PC-3 (cell line): ENCODE measurements around the gene CSNK1E.

Experiments
- CTCF ChIP-seq: fragments of 300-600 bp; sonication (generic); conservative IDR thresholded peaks from 2 replicates; pipeline ENCODE4 v1.5.1; 2017; ENCODE audit warnings: antibody characterized with exemption, low read depth, mild to moderate bottlenecking, low read length
- EZH2 ChIP-seq: fragments of 300-600 bp; sonication (generic); IDR thresholded peaks from one replicate; pipeline ENCODE4 v1.6.1; 2017; ENCODE audit warnings: antibody characterized with exemption, mild to moderate bottlenecking, low read length; ENCODE audit not compliant: unreplicated experiment
- EZH2phosphoT487 ChIP-seq: fragments of 300-600 bp; sonication (generic); IDR thresholded peaks from 2 replicates; pipeline ENCODE4 v1.6.1; 2018; ENCODE audit warnings: mild to moderate bottlenecking, antibody characterized with exemption, low read length, borderline replicate concordance

- TF ChIP-seq EZH2 (no peak), CTCF (no peak), EZH2phosphoT487 (no peak)
Measured at GRCh38 chr22:38353701-38354100, 36.5 kb upstream of the CSNK1E start.
